ENCODE results near the gene TRMT11.
A peak's percentile ranks its signal among the peaks of the same experiment; 100 is the strongest.

Gene TRMT11

DNA sequence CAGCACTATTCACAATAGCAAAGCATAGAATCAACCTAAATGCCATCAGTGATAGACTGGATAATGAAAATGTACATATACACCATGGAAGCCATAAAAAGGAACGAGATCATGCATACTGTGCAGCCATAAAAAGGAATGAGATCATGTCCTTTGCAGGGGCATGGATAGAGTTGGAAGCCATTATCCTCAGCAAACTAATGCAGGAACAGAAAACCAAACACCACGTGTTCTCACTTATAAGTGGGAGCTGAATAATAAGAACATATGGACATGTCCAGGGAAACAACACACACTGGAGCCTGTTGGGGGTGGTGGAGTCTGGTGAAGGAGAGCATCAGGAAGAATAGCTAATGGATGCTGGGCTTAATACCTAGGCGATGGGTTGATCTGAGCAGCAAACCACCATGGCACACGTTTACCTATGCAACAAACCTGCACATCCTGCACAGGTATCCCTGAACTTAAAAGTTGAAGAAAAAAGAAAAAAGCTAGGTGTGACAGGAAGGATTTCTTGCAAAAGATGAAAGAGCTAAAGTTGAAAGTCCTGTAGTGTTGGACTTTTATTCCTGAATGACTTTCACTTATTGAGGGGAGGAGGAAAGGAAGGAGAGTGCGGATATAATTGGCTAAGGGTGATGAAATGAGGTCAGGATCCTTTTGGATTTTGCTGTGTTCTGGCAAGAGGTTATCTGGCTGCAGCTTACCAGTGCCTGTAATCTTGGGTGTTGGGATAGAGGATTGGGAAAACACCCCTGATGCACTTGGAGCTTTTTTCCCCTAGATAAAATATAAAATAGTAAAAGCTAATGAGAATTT lies 8.5 kb downstream of the TRMT11 start (continued):
- TF ChIP-seq ZNF24 (tag by site-specific recombination; IDR thresholded peaks at IDR 0.05) (no peak; the same call in 1 of the 2 replicates), ZNF514 (tag by site-specific recombination; IDR thresholded peaks at IDR 0.05) (no peak), ZNF837 (tag by site-specific recombination; IDR thresholded peaks at IDR 0.05) (no peak), ZNF211 (tag by site-specific recombination; IDR thresholded peaks at IDR 0.05; ENCODE audit: low read depth) (0 out of 2 replicates have a peak, but pooled peaks have one; percentile 34), ZFP3 (tag by site-specific recombination; IDR thresholded peaks at IDR 0.05; ENCODE audit: low read depth) (no peak), TCF7L2 (IDR thresholded peaks at IDR 0.05; ENCODE audit: borderline replicate concordance, low read depth, low read length) (no peak), ZNF10 (tag by site-specific recombination; IDR thresholded peaks at IDR 0.05) (no peak; the same call in 1 of the 2 replicates), ZNF155 (tag by site-specific recombination; IDR thresholded peaks at IDR 0.05) (no peak), ZFP69B (tag by site-specific recombination; IDR thresholded peaks at IDR 0.05) (0 out of 2 replicates have a peak, but pooled peaks have one; percentile 35), RBAK (tag by site-specific recombination; IDR thresholded peaks at IDR 0.05) (no peak), ZNF776 (tag by site-specific recombination; IDR thresholded peaks at IDR 0.05; ENCODE audit: borderline replicate concordance) (no peak), GLIS2 (tag by site-specific recombination; IDR thresholded peaks at IDR 0.05) (no peak), ZNF350 (tag by site-specific recombination; IDR thresholded peaks at IDR 0.05) (no peak), ZNF501 (tag by site-specific recombination; IDR thresholded peaks at IDR 0.05) (no peak), GLI4 (tag by site-specific recombination; IDR thresholded peaks at IDR 0.05) (no peak), ZNF561 (tag by site-specific recombination; IDR thresholded peaks at IDR 0.05; ENCODE audit: borderline replicate concordance) (0 out of 2 replicates have a peak, but pooled peaks have one; percentile 22), ZNF175 (tag by site-specific recombination; IDR thresholded peaks at IDR 0.05) (no peak), ZNF701 (tag by site-specific recombination; IDR thresholded peaks at IDR 0.05) (no peak), HOXD13 (CRISPR knock-in tag; IDR thresholded peaks at IDR 0.05; ENCODE audit: borderline replicate concordance) (no peak), BCL11A (tag by site-specific recombination; IDR thresholded peaks at IDR 0.05; ENCODE audit: low read depth) (no peak), KLF8 (tag by site-specific recombination; IDR thresholded peaks at IDR 0.05) (no peak), OSR2 (tag by site-specific recombination; IDR thresholded peaks at IDR 0.05) (peak; percentile 67), OVOL3 (tag by site-specific recombination; IDR thresholded peaks at IDR 0.05) (0 out of 2 replicates have a peak, but pooled peaks have one; percentile 7)
- TF ChIP-seq, protein P1, sequence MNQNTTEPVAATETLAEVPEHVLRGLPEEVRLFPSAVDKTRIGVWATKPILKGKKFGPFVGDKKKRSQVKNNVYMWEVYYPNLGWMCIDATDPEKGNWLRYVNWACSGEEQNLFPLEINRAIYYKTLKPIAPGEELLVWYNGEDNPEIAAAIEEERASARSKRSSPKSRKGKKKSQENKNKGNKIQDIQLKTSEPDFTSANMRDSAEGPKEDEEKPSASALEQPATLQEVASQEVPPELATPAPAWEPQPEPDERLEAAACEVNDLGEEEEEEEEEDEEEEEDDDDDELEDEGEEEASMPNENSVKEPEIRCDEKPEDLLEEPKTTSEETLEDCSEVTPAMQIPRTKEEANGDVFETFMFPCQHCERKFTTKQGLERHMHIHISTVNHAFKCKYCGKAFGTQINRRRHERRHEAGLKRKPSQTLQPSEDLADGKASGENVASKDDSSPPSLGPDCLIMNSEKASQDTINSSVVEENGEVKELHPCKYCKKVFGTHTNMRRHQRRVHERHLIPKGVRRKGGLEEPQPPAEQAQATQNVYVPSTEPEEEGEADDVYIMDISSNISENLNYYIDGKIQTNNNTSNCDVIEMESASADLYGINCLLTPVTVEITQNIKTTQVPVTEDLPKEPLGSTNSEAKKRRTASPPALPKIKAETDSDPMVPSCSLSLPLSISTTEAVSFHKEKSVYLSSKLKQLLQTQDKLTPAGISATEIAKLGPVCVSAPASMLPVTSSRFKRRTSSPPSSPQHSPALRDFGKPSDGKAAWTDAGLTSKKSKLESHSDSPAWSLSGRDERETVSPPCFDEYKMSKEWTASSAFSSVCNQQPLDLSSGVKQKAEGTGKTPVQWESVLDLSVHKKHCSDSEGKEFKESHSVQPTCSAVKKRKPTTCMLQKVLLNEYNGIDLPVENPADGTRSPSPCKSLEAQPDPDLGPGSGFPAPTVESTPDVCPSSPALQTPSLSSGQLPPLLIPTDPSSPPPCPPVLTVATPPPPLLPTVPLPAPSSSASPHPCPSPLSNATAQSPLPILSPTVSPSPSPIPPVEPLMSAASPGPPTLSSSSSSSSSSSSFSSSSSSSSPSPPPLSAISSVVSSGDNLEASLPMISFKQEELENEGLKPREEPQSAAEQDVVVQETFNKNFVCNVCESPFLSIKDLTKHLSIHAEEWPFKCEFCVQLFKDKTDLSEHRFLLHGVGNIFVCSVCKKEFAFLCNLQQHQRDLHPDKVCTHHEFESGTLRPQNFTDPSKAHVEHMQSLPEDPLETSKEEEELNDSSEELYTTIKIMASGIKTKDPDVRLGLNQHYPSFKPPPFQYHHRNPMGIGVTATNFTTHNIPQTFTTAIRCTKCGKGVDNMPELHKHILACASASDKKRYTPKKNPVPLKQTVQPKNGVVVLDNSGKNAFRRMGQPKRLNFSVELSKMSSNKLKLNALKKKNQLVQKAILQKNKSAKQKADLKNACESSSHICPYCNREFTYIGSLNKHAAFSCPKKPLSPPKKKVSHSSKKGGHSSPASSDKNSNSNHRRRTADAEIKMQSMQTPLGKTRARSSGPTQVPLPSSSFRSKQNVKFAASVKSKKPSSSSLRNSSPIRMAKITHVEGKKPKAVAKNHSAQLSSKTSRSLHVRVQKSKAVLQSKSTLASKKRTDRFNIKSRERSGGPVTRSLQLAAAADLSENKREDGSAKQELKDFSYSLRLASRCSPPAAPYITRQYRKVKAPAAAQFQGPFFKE (tag by site-specific recombination; IDR thresholded peaks at IDR 0.05; ENCODE audit: borderline replicate concordance), result no peak
- TF ChIP-seq, protein P2, sequence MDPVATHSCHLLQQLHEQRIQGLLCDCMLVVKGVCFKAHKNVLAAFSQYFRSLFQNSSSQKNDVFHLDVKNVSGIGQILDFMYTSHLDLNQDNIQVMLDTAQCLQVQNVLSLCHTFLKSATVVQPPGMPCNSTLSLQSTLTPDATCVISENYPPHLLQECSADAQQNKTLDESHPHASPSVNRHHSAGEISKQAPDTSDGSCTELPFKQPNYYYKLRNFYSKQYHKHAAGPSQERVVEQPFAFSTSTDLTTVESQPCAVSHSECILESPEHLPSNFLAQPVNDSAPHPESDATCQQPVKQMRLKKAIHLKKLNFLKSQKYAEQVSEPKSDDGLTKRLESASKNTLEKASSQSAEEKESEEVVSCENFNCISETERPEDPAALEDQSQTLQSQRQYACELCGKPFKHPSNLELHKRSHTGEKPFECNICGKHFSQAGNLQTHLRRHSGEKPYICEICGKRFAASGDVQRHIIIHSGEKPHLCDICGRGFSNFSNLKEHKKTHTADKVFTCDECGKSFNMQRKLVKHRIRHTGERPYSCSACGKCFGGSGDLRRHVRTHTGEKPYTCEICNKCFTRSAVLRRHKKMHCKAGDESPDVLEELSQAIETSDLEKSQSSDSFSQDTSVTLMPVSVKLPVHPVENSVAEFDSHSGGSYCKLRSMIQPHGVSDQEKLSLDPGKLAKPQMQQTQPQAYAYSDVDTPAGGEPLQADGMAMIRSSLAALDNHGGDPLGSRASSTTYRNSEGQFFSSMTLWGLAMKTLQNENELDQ (tag by site-specific recombination; IDR thresholded peaks at IDR 0.05; ENCODE audit: low read depth), result no peak
- TF ChIP-seq, protein P3, sequence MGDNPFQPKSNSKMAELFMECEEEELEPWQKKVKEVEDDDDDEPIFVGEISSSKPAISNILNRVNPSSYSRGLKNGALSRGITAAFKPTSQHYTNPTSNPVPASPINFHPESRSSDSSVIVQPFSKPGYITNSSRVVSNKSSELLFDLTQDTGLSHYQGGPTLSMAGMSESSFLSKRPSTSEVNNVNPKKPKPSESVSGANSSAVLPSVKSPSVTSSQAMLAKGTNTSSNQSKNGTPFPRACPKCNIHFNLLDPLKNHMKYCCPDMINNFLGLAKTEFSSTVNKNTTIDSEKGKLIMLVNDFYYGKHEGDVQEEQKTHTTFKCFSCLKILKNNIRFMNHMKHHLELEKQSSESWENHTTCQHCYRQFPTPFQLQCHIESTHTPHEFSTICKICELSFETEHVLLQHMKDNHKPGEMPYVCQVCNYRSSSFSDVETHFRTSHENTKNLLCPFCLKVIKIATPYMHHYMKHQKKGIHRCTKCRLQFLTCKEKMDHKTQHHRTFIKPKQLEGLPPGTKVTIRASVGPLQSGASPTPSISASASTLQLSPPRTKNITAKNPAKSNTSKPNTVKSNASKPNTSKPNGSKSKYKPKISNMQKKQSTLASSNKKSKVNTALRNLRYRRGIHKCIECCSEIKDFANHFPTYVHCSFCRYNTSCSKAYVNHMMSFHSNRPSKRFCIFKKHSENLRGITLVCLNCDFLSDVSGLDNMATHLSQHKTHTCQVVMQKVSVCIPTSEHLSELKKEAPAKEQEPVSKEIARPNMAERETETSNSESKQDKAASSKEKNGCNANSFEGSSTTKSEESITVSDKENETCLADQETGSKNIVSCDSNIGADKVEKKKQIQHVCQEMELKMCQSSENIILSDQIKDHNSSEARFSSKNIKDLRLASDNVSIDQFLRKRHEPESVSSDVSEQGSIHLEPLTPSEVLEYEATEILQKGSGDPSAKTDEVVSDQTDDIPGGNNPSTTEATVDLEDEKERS (tag by site-specific recombination; IDR thresholded peaks at IDR 0.05), result no peak
- TF ChIP-seq, protein P4, sequence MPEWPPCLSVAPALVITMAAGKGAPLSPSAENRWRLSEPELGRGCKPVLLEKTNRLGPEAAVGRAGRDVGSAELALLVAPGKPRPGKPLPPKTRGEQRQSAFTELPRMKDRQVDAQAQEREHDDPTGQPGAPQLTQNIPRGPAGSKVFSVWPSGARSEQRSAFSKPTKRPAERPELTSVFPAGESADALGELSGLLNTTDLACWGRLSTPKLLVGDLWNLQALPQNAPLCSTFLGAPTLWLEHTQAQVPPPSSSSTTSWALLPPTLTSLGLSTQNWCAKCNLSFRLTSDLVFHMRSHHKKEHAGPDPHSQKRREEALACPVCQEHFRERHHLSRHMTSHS (tag by site-specific recombination; IDR thresholded peaks at IDR 0.05), result no peak
